GM23248 (cell line): ENCODE results near the gene MSANTD2. TPM values are rescaled to one million over a fixed set of nuclear protein-coding genes. Genes with fewer than 3 reads are reported as not detected.

Source experiments
- DNase-seq: peaks from one replicate; pipeline ENCODE4 v3.0.0-alpha.2; 2015
- H2AFZ ChIP-seq: fragments of 200-600 bp; sonication (generic); 2 replicates; pipeline ENCODE4 v1.6.1; 2016; ENCODE audit warnings: antibody characterized with exemption
- H3F3A ChIP-seq: fragments of 200-600 bp; sonication (generic); 2 replicates; pipeline ENCODE4 v1.6.1; 2016; ENCODE audit warnings: mild to moderate bottlenecking, antibody characterized with exemption, mixed run types; ENCODE audit not compliant: insufficient read depth
- H3K27ac ChIP-seq: fragments of 200-600 bp; sonication (generic); 2 replicates; pipeline ENCODE4 v1.5.1; 2016; ENCODE audit warnings: mild to moderate bottlenecking
- H3K27me3 ChIP-seq: fragments of 200-600 bp; sonication (generic); replicated peaks from 2 replicates; pipeline ENCODE4 v1.6.1; 2016; ENCODE audit warnings: mild to moderate bottlenecking; ENCODE audit not compliant: insufficient read depth
- H3K36me3 ChIP-seq: fragments of 200-600 bp; sonication (generic); 2 replicates; pipeline ENCODE4 v1.6.1; 2016; ENCODE audit warnings: low read depth, mild to moderate bottlenecking
- H3K4me1 ChIP-seq: fragments of 200-600 bp; sonication (generic); 2 replicates; pipeline ENCODE4 v1.6.1; 2016; ENCODE audit warnings: mild to moderate bottlenecking; ENCODE audit not compliant: insufficient read depth
- H3K4me2 ChIP-seq: fragments of 200-600 bp; sonication (generic); one replicate; pipeline ENCODE4 v1.6.1; 2016; ENCODE audit warnings: mild to moderate bottlenecking; ENCODE audit not compliant: unreplicated experiment
- H3K4me3 ChIP-seq: fragments of 200-600 bp; sonication (generic); 2 replicates; pipeline ENCODE4 v1.5.1; 2016; ENCODE audit warnings: mild to moderate bottlenecking
- H3K79me2 ChIP-seq: fragments of 200-600 bp; sonication (generic); 2 replicates; pipeline ENCODE4 v1.6.1; 2016; ENCODE audit warnings: mild to moderate bottlenecking; ENCODE audit not compliant: insufficient read depth
- H3K9ac ChIP-seq: fragments of 200-600 bp; sonication (generic); 2 replicates; pipeline ENCODE4 v1.6.1; 2016; ENCODE audit warnings: mild to moderate bottlenecking
- H3K9me2 ChIP-seq: fragments of 200-600 bp; sonication (generic); 2 replicates; pipeline ENCODE4 v1.6.1; 2016; ENCODE audit warnings: mixed run types, mild to moderate bottlenecking, moderate library complexity; ENCODE audit not compliant: insufficient read depth
- H3K9me3 ChIP-seq: fragments of 200-600 bp; sonication (generic); one replicate; pipeline ENCODE4 v1.6.1; 2017; ENCODE audit warnings: low read depth
- H4K20me1 ChIP-seq: fragments of 200-600 bp; sonication (generic); 2 replicates; pipeline ENCODE4 v1.6.0; 2016; ENCODE audit not compliant: insufficient read depth
- EZH2 ChIP-seq: fragments of 200-600 bp; sonication (generic); IDR thresholded peaks from 2 replicates; pipeline ENCODE4 v1.6.1; 2018; ENCODE audit warnings: antibody characterized with exemption, mild to moderate bottlenecking; ENCODE audit not compliant: insufficient read depth, poor library complexity, severe bottlenecking
- EZH2phosphoT487 ChIP-seq: fragments of 200-600 bp; sonication (generic); IDR thresholded peaks from 2 replicates; pipeline ENCODE4 v1.6.1; 2018; ENCODE audit warnings: antibody characterized with exemption, moderate library complexity, mild to moderate bottlenecking, low read depth; ENCODE audit not compliant: insufficient read depth
- WGBS, 2 experiments: methylation state at CpG; one replicate each; pipeline ENCODE4 v1.1.6; 2015 to 2017; ENCODE audit warnings: low lambda C conversion rate in 2 of 2, low coverage in 1 of 2; ENCODE audit errors: missing lambda C conversion rate in 2 of 2; 5-methylcytosine and 5-hydroxymethylcytosine counted together
- in situ Hi-C: fragments of 300-500 bp; cut with MboI; formaldehyde crosslinking; loops from 2 replicates; pipeline ENCODE4 v1.15.0; 2020
- polyA plus RNA-seq: library from polyadenylated mRNA; unstranded; fragments of >200 nt; fragmentation: Nextera tagmentation; extraction: Ambion mirVana; gene quantifications from 2 replicates; pipeline ENCODE4 v1.2.1, GENCODE V29; 2016
- total RNA-seq: library from RNA; depleted of rRNA; stranded (reverse); fragments of >200 nt; shearing (Covaris generic); gene quantifications from 2 replicates; pipeline ENCODE4 v1.2.3, GENCODE V29; 2014

Gene MSANTD2
- total and polyA plus RNA-seq, 2 experiments from 2014 or later = 6.0 to 8.4 TPM

GRCh38 chr11:124747406-124748099, 52.7 kb downstream of the MSANTD2 start:
- H3K9me3 ChIP-seq = no peaks in the 10 kb centered on the region
- no peaks in the 10 kb centered on the region for H3K79me2 ChIP-seq
- no peaks in the 10 kb centered on the region for H3K9me2 ChIP-seq
- H3K9ac ChIP-seq = no peak overlapping the region
- no peak for TF ChIP-seq EZH2
- no peak for TF ChIP-seq EZH2phosphoT487
- no peaks in the 10 kb centered on the region for H3K36me3 ChIP-seq
- H2AFZ ChIP-seq = peak overlapping the region; percentile 86; the same call in 1 of the 2 replicates
- in situ Hi-C loops = no loop called here
- no peak overlapping the region for H3K27ac ChIP-seq
- DNase-seq = no peak
- no peaks in the 10 kb centered on the region for H3K4me1 ChIP-seq
- H3K4me3 ChIP-seq = no peak overlapping the region; the same call in 1 of the 2 replicates
- no peak overlapping the region for H3K4me2 ChIP-seq
- no peaks in the 10 kb centered on the region for H3F3A ChIP-seq
- peaks cover 61% of the 10 kb centered on the region for H3K27me3 ChIP-seq
- WGBS, 2 experiments = 40% methylated on average over 14 of the region's 14 CpGs
- no peaks in the 10 kb centered on the region for H4K20me1 ChIP-seq

GRCh38 chr11:124746621-124747243, 53.5 kb downstream of the MSANTD2 start:
- Histone ChIP-seq H3K9me3 (no peaks in the 10 kb centered on the region), H3K27ac (no peak overlapping the region), H3K4me2 (peak overlapping the region; percentile 94), H2AFZ (peak overlapping the region; percentile 86), H3F3A (no peaks in the 10 kb centered on the region), H3K27me3 (peaks cover 59% of the 10 kb centered on the region), H3K4me1 (no peaks in the 10 kb centered on the region), H3K79me2 (no peaks in the 10 kb centered on the region), H3K4me3 (peak overlapping the region; percentile 79), H3K9me2 (no peaks in the 10 kb centered on the region), H3K36me3 (no peaks in the 10 kb centered on the region), H3K9ac (peak overlapping the region; percentile 35; the same call in 1 of the 2 replicates), H4K20me1 (no peaks in the 10 kb centered on the region)
- WGBS, 2 experiments = 1 to 2% methylated on average over 26 to 37 of the region's 37 CpGs
- no peak for TF ChIP-seq EZH2
- TF ChIP-seq EZH2phosphoT487 = no peak
- peak; percentile 84 for DNase-seq
- in situ Hi-C loops = no loop called here

- H3K27ac ChIP-seq = no peak overlapping the region
- no peaks in the 10 kb centered on the region for H3K79me2 ChIP-seq
- no peaks in the 10 kb centered on the region for H3K9me2 ChIP-seq
- no peaks in the 10 kb centered on the region for H4K20me1 ChIP-seq
- H3K9ac ChIP-seq = peak overlapping the region; percentile 35; the same call in 1 of the 2 replicates
- peak overlapping the region; percentile 86 for H2AFZ ChIP-seq
- peak overlapping the region; percentile 79 for H3K4me3 ChIP-seq
- TF ChIP-seq EZH2phosphoT487 = 0 out of 2 replicates have a peak, but pooled peaks have one; percentile 60
- TF ChIP-seq EZH2 = no peak
- WGBS, 2 experiments = 1 to 3% methylated on average over 28 to 41 of the region's 41 CpGs
- peak overlapping the region; percentile 94 for H3K4me2 ChIP-seq
- no peaks in the 10 kb centered on the region for H3K36me3 ChIP-seq
- no peaks in the 10 kb centered on the region for H3K9me3 ChIP-seq
- in situ Hi-C loops = no loop called here
- H3F3A ChIP-seq = no peaks in the 10 kb centered on the region
- H3K27me3 ChIP-seq = peaks cover 59% of the 10 kb centered on the region
- no peaks in the 10 kb centered on the region for H3K4me1 ChIP-seq
- DNase-seq = peak; percentile 14
Measured at GRCh38 chr11:124745835-124746620, 54.2 kb downstream of the MSANTD2 start.

- WGBS, 2 experiments = 6 to 8% methylated on average over 37 to 44 of the region's 44 CpGs
- Histone ChIP-seq H3K79me2 (no peaks in the 10 kb centered on the region), H3K27me3 (peaks cover 59% of the 10 kb centered on the region), H3K9me2 (no peaks in the 10 kb centered on the region), H3K27ac (no peak overlapping the region), H3K4me3 (no peak overlapping the region), H2AFZ (no peak overlapping the region), H3K36me3 (no peaks in the 10 kb centered on the region), H3F3A (no peaks in the 10 kb centered on the region), H3K4me1 (no peaks in the 10 kb centered on the region), H3K9me3 (no peaks in the 10 kb centered on the region), H3K4me2 (no peak overlapping the region), H3K9ac (no peak overlapping the region), H4K20me1 (no peaks in the 10 kb centered on the region)
- DNase-seq = no peak
- in situ Hi-C loops = no loop called here
- peak; percentile 31 for TF ChIP-seq EZH2
- TF ChIP-seq EZH2phosphoT487 = no peak
Measured at GRCh38 chr11:124745270-124745834, 54.9 kb downstream of the MSANTD2 start.
